ENCODE measurements around the gene ANKRD29.

DNA sequence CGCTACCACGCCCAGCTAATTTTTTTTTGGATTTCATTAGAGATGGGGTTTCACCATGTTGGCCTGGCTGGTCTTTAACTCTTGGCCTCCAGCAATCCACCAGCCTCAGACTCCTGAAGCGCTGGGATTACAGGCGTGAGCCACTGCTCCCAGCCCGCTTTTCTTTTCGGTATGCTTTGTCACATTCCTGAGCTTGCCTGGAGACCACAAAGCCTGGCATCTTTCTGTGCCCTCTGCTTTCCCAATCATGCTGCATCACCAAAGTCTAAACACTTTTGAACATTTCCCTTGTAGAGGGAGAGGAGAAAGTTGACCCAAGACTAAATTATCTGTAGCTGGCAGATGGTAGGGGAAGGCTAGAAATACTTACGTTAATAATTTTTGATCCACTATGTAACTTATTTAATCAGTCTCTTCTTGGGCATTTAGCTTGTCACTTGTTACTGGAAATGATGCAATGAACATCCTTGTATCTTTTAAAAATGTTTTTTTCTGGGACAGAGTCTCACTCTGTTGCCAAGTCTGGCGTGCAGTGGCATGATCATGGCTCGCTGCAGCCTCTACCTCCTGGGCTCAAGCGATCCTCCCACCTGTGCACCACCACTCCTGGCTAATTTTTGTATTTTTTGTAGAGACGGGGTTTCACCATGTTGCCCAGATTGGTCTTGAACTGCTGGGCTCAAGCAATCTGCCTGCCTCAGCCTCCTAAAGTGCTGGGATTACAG, 73.7 kb downstream of the ANKRD29 start:
- no peak for TF ChIP-seq ZFX (CRISPR knock-in tag; IDR thresholded peaks at IDR 0.05)
- TF ChIP-seq RAD21 (CRISPR knock-in tag; conservative IDR thresholded peaks at IDR 0.05 in 1 of 2, IDR thresholded peaks at IDR 0.05 in 1 of 2), result no peak
- TF ChIP-seq, protein P1, sequence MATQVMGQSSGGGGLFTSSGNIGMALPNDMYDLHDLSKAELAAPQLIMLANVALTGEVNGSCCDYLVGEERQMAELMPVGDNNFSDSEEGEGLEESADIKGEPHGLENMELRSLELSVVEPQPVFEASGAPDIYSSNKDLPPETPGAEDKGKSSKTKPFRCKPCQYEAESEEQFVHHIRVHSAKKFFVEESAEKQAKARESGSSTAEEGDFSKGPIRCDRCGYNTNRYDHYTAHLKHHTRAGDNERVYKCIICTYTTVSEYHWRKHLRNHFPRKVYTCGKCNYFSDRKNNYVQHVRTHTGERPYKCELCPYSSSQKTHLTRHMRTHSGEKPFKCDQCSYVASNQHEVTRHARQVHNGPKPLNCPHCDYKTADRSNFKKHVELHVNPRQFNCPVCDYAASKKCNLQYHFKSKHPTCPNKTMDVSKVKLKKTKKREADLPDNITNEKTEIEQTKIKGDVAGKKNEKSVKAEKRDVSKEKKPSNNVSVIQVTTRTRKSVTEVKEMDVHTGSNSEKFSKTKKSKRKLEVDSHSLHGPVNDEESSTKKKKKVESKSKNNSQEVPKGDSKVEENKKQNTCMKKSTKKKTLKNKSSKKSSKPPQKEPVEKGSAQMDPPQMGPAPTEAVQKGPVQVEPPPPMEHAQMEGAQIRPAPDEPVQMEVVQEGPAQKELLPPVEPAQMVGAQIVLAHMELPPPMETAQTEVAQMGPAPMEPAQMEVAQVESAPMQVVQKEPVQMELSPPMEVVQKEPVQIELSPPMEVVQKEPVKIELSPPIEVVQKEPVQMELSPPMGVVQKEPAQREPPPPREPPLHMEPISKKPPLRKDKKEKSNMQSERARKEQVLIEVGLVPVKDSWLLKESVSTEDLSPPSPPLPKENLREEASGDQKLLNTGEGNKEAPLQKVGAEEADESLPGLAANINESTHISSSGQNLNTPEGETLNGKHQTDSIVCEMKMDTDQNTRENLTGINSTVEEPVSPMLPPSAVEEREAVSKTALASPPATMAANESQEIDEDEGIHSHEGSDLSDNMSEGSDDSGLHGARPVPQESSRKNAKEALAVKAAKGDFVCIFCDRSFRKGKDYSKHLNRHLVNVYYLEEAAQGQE (IDR thresholded peaks at IDR 0.05; ENCODE audit: borderline replicate concordance), result no peak
- TF ChIP-seq, protein P1 (CRISPR knock-in tag; IDR thresholded peaks at IDR 0.05; ENCODE audit: low read depth), result no peak
- TF ChIP-seq, protein P2, sequence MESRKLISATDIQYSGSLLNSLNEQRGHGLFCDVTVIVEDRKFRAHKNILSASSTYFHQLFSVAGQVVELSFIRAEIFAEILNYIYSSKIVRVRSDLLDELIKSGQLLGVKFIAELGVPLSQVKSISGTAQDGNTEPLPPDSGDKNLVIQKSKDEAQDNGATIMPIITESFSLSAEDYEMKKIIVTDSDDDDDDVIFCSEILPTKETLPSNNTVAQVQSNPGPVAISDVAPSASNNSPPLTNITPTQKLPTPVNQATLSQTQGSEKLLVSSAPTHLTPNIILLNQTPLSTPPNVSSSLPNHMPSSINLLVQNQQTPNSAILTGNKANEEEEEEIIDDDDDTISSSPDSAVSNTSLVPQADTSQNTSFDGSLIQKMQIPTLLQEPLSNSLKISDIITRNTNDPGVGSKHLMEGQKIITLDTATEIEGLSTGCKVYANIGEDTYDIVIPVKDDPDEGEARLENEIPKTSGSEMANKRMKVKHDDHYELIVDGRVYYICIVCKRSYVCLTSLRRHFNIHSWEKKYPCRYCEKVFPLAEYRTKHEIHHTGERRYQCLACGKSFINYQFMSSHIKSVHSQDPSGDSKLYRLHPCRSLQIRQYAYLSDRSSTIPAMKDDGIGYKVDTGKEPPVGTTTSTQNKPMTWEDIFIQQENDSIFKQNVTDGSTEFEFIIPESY (CRISPR knock-in tag; IDR thresholded peaks at IDR 0.05), result no peak
- TF ChIP-seq, protein P3, sequence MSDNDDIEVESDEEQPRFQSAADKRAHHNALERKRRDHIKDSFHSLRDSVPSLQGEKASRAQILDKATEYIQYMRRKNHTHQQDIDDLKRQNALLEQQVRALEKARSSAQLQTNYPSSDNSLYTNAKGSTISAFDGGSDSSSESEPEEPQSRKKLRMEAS (CRISPR knock-in tag; IDR thresholded peaks at IDR 0.05), result no peak
- TF ChIP-seq, protein P4, sequence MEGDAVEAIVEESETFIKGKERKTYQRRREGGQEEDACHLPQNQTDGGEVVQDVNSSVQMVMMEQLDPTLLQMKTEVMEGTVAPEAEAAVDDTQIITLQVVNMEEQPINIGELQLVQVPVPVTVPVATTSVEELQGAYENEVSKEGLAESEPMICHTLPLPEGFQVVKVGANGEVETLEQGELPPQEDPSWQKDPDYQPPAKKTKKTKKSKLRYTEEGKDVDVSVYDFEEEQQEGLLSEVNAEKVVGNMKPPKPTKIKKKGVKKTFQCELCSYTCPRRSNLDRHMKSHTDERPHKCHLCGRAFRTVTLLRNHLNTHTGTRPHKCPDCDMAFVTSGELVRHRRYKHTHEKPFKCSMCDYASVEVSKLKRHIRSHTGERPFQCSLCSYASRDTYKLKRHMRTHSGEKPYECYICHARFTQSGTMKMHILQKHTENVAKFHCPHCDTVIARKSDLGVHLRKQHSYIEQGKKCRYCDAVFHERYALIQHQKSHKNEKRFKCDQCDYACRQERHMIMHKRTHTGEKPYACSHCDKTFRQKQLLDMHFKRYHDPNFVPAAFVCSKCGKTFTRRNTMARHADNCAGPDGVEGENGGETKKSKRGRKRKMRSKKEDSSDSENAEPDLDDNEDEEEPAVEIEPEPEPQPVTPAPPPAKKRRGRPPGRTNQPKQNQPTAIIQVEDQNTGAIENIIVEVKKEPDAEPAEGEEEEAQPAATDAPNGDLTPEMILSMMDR (IDR thresholded peaks at IDR 0.05 in 2 of 3, conservative IDR thresholded peaks at IDR 0.05 in 1 of 3; ENCODE audit: insufficient read depth in 2 of 3, low read depth in 1 of 3, low read length in 3 of 3), result no peak
- no peak for TF ChIP-seq MYNN (IDR thresholded peaks at IDR 0.05)
- TF ChIP-seq MYNN (CRISPR knock-in tag; IDR thresholded peaks at IDR 0.05), result no peak
- TF ChIP-seq, protein P5, sequence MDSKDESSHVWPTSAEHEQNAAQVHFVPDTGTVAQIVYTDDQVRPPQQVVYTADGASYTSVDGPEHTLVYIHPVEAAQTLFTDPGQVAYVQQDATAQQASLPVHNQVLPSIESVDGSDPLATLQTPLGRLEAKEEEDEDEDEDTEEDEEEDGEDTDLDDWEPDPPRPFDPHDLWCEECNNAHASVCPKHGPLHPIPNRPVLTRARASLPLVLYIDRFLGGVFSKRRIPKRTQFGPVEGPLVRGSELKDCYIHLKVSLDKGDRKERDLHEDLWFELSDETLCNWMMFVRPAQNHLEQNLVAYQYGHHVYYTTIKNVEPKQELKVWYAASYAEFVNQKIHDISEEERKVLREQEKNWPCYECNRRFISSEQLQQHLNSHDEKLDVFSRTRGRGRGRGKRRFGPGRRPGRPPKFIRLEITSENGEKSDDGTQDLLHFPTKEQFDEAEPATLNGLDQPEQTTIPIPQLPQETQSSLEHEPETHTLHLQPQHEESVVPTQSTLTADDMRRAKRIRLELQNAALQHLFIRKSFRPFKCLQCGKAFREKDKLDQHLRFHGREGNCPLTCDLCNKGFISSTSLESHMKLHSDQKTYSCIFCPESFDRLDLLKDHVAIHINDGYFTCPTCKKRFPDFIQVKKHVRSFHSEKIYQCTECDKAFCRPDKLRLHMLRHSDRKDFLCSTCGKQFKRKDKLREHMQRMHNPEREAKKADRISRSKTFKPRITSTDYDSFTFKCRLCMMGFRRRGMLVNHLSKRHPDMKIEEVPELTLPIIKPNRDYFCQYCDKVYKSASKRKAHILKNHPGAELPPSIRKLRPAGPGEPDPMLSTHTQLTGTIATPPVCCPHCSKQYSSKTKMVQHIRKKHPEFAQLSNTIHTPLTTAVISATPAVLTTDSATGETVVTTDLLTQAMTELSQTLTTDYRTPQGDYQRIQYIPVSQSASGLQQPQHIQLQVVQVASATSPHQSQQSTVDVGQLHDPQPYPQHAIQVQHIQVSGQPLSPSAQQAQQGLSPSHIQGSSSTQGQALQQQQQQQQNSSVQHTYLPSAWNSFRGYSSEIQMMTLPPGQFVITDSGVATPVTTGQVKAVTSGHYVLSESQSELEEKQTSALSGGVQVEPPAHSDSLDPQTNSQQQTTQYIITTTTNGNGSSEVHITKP (IDR thresholded peaks at IDR 0.05; ENCODE audit: partially characterized antibody), result no peak
- TF ChIP-seq PHF20 (IDR thresholded peaks at IDR 0.05; ENCODE audit: partially characterized antibody), result no peak
- TF ChIP-seq ARID2 (IDR thresholded peaks at IDR 0.05), result no peak
- no peak for TF ChIP-seq NR2F6 (CRISPR knock-in tag; IDR thresholded peaks at IDR 0.05)
